ENCODE data around the gene RNU1-2. TPM values are rescaled to one million over a fixed set of nuclear protein-coding genes. Genes with fewer than 3 reads are reported as not detected.
"Not testable (repeated sequence)": the region's sequence is repeated elsewhere in the genome, so short reads cannot be mapped to it uniquely, and the experiment has no call there.

RNU1-2 gene
- total RNA-seq, 2 experiments from 2014 or later, result 1,573 to 2,291 TPM

DNA sequence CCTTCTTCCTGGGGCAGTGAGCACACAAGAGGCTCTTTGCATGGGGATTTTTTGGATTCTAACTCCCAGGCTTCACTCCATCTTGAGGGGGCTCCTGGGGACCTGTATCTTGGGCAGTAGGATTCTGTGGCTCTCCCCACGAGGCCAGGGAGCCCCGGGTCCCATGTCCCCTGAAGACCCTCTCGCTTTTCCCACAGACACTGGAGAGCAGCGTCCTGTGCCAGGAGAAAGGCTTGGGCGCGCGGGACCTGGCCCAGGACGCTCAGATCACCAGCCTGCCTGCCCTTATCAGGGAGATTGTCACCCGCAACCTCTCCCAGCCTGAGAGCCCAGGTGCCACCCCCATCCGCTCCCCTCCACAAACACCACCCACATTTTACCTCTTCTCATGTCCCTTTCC, 26.7 kb downstream of the RNU1-2 start:
- ChIA-PET POLR2A (no interaction called here), CTCF (interaction anchor here (1.0 kb wide), 1 partner anchor 213 kb away, joined by 3 read pairs; no protein-coding TSS in a partner anchor)
- peak overlapping the region; percentile 61 for H3K4me3 Mint-ChIP-seq
- intact Hi-C loops (cut with DNase I, micrococcal nuclease), result no loop called here
- H3K4me1 Mint-ChIP-seq, result peaks cover 16% of the 10 kb centered on the region
- ATAC-seq (no peak), DNase-seq (no peak)
- H3K27ac Mint-ChIP-seq, result peak overlapping the region; percentile 67
- H3K27me3 Mint-ChIP-seq, result no peaks in the 10 kb centered on the region
- no peaks in the 10 kb centered on the region for H3K36me3 Mint-ChIP-seq (ENCODE audit: low read depth)
- no peaks in the 10 kb centered on the region for H3K9me3 Mint-ChIP-seq (ENCODE audit: low read depth)

DNA sequence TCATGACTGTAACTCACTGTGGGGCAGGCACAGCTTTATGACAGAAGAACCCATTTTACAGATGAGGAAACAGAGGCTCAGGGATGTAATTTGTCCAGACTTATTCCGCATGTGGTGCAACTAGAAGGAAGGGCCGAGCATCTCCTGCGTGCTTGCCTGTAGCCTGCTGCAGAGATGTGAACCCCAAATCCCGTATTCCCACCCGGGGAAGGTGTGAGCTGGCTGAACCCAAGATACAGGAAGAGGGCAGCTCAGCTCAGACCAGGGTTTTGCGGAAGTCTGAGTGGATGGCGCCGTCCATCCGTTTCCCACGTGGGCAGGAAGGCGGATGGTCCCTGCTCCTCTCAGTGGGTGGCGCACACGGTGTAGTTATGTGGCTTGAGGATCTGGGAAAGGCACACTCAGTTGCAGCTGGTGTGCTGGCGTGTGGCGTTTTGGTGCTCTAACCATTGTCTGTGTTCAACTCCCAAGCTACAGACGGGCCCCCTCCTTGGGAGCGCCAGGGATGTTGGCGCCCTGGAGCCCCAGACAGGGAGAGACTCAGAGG, 27.2 kb downstream of the RNU1-2 start:
- DNase-seq (no peak), ATAC-seq (no peak)
- H3K36me3 Mint-ChIP-seq (ENCODE audit: low read depth), result no peaks in the 10 kb centered on the region
- intact Hi-C loops (cut with DNase I, micrococcal nuclease), result no loop called here
- no peaks in the 10 kb centered on the region for H3K9me3 Mint-ChIP-seq (ENCODE audit: low read depth)
- no peaks in the 10 kb centered on the region for H3K27me3 Mint-ChIP-seq
- peaks cover 16% of the 10 kb centered on the region for H3K4me1 Mint-ChIP-seq
- ChIA-PET CTCF (no interaction called here), POLR2A (no interaction called here)
- peak overlapping the region; percentile 67 for H3K27ac Mint-ChIP-seq
- peak overlapping the region; percentile 61 for H3K4me3 Mint-ChIP-seq

GRCh38 chr1:16924216-16924918, 28.6 kb downstream of the RNU1-2 start:
- Mint-ChIP-seq H3K27ac (no peak overlapping the region), H3K9me3 (ENCODE audit: low read depth) (no peaks in the 10 kb centered on the region), H3K4me1 (peaks cover 16% of the 10 kb centered on the region), H3K27me3 (no peaks in the 10 kb centered on the region), H3K36me3 (ENCODE audit: low read depth) (no peaks in the 10 kb centered on the region), H3K4me3 (no peak overlapping the region)
- POLR2A ChIA-PET, result no interaction called here
- ATAC-seq, result no peak
- no peak for DNase-seq
- CTCF ChIA-PET, result no interaction called here
- intact Hi-C loops (cut with DNase I, micrococcal nuclease), result no loop called here

- ChIA-PET POLR2A (no interaction called here), CTCF (interaction anchor here (0.6 kb wide), 1 partner anchor 203 kb away, joined by 3 read pairs; no protein-coding TSS in a partner anchor)
- Mint-ChIP-seq H3K9me3 (ENCODE audit: low read depth) (no peaks in the 10 kb centered on the region), H3K4me3 (no peak overlapping the region), H3K36me3 (ENCODE audit: low read depth) (no peaks in the 10 kb centered on the region), H3K27me3 (no peaks in the 10 kb centered on the region), H3K27ac (no peak overlapping the region), H3K4me1 (peaks cover 16% of the 10 kb centered on the region)
- no peak for ATAC-seq
- intact Hi-C loops (cut with DNase I, micrococcal nuclease), result no loop called here
- no peak for DNase-seq
Observed at GRCh38 chr1:16924919-16925477, 29.2 kb downstream of the RNU1-2 start.

GRCh38 chr1:16925635-16926490, 30.1 kb downstream of the RNU1-2 start:
- Mint-ChIP-seq H3K36me3 (ENCODE audit: low read depth) (no peaks in the 10 kb centered on the region), H3K27me3 (no peaks in the 10 kb centered on the region), H3K27ac (no peak overlapping the region), H3K4me3 (no peak overlapping the region), H3K4me1 (peaks cover 15% of the 10 kb centered on the region), H3K9me3 (ENCODE audit: low read depth) (no peaks in the 10 kb centered on the region)
- POLR2A ChIA-PET, result no interaction called here
- CTCF ChIA-PET, result interaction anchor here (0.6 kb wide), 1 partner anchor 204 kb away, joined by 3 read pairs; no protein-coding TSS in a partner anchor
- ATAC-seq, result no peak
- intact Hi-C loops (cut with DNase I, micrococcal nuclease), result no loop called here
- DNase-seq, result no peak

- Mint-ChIP-seq H3K4me3 (no peak overlapping the region), H3K36me3 (ENCODE audit: low read depth) (no peaks in the 10 kb centered on the region), H3K4me1 (peaks cover 8% of the 10 kb centered on the region), H3K9me3 (ENCODE audit: low read depth) (no peaks in the 10 kb centered on the region), H3K27me3 (no peaks in the 10 kb centered on the region), H3K27ac (no peak overlapping the region)
- no peak for ATAC-seq
- intact Hi-C loops (cut with DNase I, micrococcal nuclease), result loop anchor here in 1 of 2 experiments (1.0 kb wide), 1 partner anchor 13 kb away; no protein-coding TSS in a partner anchor
- POLR2A ChIA-PET, result no interaction called here
- CTCF ChIA-PET, result no interaction called here
- DNase-seq, result no peak
Observed at GRCh38 chr1:16926491-16927073, 30.8 kb downstream of the RNU1-2 start.

DNA sequence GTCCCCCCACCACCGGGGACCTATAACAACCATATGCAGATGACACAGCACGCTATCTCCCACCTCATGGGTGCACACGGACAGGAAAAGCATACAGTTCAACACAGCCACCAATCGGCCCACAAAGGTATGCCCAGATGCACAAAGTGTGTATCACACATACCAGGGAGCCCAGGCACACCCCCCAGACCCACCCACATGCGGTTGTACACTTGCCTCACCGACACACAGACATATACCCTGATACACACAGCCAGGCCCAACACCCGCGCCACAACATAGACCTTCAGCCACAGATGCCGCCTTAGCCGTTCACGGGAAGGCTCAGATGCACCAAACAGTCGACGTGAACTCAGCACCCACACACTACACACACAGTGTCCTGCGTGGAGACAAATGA, 31.5 kb downstream of the RNU1-2 start:
- ChIA-PET POLR2A (no interaction called here), CTCF (no interaction called here)
- intact Hi-C loops (cut with DNase I, micrococcal nuclease), result loop anchor here in 1 of 2 experiments (1.0 kb wide), 1 partner anchor 14 kb away; no protein-coding TSS in a partner anchor
- Mint-ChIP-seq H3K27me3 (no peaks in the 10 kb centered on the region), H3K4me3 (no peak overlapping the region), H3K36me3 (ENCODE audit: low read depth) (no peaks in the 10 kb centered on the region), H3K27ac (no peak overlapping the region), H3K9me3 (ENCODE audit: low read depth) (no peaks in the 10 kb centered on the region), H3K4me1 (peaks cover 3% of the 10 kb centered on the region)
- DNase-seq (no peak), ATAC-seq (peak; percentile 5)

DNA sequence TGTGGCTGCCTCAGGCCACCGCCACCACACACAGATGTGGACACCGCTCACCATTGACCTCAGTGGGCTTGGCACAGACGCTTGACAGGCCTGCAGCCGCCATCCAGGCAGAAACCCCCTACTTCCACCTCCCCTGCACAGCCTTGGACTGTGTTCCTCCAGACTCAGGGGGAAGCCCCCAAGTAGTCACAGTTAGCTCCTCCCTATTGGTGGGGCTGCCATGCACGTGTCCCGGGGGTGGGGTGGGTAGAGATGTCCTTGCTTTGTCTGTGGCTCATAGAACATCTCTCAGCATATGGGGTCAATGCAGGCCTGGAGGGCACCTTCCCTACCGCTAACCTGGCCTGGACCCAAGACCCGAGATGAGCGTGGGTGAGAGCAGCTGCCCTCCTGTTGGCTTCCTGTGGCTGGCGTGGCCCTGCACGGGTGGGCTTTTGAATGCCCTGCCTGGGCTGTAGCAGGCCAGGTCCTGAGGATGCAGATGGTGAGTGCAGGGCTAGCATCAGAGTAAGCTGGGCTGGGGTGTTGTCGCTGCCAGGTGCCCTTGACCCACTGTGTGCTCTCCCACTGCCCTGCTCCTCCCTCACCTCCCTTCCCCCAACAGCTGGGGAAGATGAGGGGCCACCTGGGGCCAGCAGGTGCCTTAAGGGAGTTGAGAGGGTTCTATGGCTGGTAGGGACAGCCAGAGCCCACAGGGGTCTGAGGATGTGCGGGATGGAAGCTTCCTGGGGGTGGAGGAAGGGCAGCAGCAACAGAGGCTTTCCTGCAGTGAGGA, 32.1 kb downstream of the RNU1-2 start:
- no peak overlapping the region for H3K27ac Mint-ChIP-seq
- H3K27me3 Mint-ChIP-seq, result no peaks in the 10 kb centered on the region
- H3K4me1 Mint-ChIP-seq, result no peaks in the 10 kb centered on the region

GRCh38 chr1:16929146-16930041, 33.6 kb downstream of the RNU1-2 start:
- intact Hi-C loops (cut with DNase I, micrococcal nuclease); H3K36me3 Mint-ChIP-seq (ENCODE audit: low read depth); H3K4me3 Mint-ChIP-seq; H3K4me1 Mint-ChIP-seq; POLR2A ChIA-PET; DNase-seq; ATAC-seq; H3K27me3 Mint-ChIP-seq; H3K9me3 Mint-ChIP-seq (ENCODE audit: low read depth); H3K27ac Mint-ChIP-seq: not testable (repeated sequence)
- CTCF ChIA-PET, result interaction anchor here (0.7 to 1.1 kb wide), 2 partner anchors 10 to 12 kb away, joined by 3 read pairs; no protein-coding TSS in a partner anchor

More for the DNA sequence above, 32.1 kb downstream of the RNU1-2 start:
- H3K36me3 Mint-ChIP-seq (ENCODE audit: low read depth), result no peaks in the 10 kb centered on the region
- intact Hi-C loops (cut with DNase I, micrococcal nuclease), result loop anchor here in 1 of 2 experiments (1.0 kb wide), 1 partner anchor 15 kb away; no protein-coding TSS in a partner anchor
- DNase-seq (no peak), ATAC-seq (peak; percentile 49)
- CTCF ChIA-PET, result no interaction called here
- POLR2A ChIA-PET, result no interaction called here
- H3K4me3 Mint-ChIP-seq, result no peak overlapping the region
- H3K9me3 Mint-ChIP-seq (ENCODE audit: low read depth), result no peaks in the 10 kb centered on the region
